ENCODE results near the gene SMURF2. TPM values are rescaled to one million over a fixed set of nuclear protein-coding genes. Genes with fewer than 3 reads are reported as not detected.

Gene SMURF2
- total and polyA plus RNA-seq, 2 donors from 2014 or later = 7.2 to 27.9 TPM

DNA sequence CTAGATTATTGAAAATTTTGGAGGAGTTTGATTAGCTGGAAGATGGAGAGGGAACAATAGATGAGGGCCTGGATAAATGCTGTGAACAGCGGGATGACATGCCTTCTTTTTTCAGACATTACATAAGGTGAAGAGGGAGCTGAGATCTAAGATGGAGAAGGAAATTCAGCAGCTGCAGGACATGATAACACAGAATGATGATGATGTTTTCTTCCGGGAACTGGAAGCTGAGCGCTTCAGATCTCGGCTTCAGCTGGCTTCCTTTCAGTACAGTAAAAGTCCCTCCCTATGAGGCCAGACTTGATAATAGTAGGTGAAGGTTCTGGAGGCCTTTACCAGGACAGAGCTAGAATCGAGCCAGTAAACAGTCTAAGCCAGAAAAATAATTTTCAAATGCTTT, 124.6 kb downstream of the SMURF2 start:
- no peak for FAIRE-seq
- no peaks in the 10 kb centered on the region for H3K9me3 ChIP-seq (ENCODE audit: control insufficient read depth in 2 of 3, insufficient read depth in 1 of 3, low read length in 3 of 3)
- no peaks in the 10 kb centered on the region for H3K4me1 ChIP-seq (ENCODE audit: control insufficient read depth in 2 of 3, insufficient read depth in 2 of 3, low read depth in 1 of 3, low read length in 3 of 3)
- intact Hi-C loops (cut with DNase I) = no loop called here
- H3K27me3 ChIP-seq (ENCODE audit: control insufficient read depth, insufficient read depth, low read length) = no peaks in the 10 kb centered on the region
- H3K4me3 ChIP-seq (ENCODE audit: low read length in 3 of 3) = no peak overlapping the region
- H3K27ac ChIP-seq (ENCODE audit: low read depth in 2 of 2, low read length in 2 of 2) = no peak overlapping the region
- TF ChIP-seq, protein P1, sequence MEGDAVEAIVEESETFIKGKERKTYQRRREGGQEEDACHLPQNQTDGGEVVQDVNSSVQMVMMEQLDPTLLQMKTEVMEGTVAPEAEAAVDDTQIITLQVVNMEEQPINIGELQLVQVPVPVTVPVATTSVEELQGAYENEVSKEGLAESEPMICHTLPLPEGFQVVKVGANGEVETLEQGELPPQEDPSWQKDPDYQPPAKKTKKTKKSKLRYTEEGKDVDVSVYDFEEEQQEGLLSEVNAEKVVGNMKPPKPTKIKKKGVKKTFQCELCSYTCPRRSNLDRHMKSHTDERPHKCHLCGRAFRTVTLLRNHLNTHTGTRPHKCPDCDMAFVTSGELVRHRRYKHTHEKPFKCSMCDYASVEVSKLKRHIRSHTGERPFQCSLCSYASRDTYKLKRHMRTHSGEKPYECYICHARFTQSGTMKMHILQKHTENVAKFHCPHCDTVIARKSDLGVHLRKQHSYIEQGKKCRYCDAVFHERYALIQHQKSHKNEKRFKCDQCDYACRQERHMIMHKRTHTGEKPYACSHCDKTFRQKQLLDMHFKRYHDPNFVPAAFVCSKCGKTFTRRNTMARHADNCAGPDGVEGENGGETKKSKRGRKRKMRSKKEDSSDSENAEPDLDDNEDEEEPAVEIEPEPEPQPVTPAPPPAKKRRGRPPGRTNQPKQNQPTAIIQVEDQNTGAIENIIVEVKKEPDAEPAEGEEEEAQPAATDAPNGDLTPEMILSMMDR (IDR thresholded peaks at IDR 0.05; ENCODE audit: borderline replicate concordance, extremely low read depth, insufficient read depth) = no peak
- H3K36me3 ChIP-seq (ENCODE audit: control insufficient read depth in 2 of 3, insufficient read depth in 3 of 3, low read length in 3 of 3) = peaks cover 11 to 33% (median 28%) of the 10 kb centered on the region in 3 donors
- no peak overlapping the region for H3K9ac ChIP-seq (ENCODE audit: low read length in 3 of 3)
- no peak for DNase-seq

DNA sequence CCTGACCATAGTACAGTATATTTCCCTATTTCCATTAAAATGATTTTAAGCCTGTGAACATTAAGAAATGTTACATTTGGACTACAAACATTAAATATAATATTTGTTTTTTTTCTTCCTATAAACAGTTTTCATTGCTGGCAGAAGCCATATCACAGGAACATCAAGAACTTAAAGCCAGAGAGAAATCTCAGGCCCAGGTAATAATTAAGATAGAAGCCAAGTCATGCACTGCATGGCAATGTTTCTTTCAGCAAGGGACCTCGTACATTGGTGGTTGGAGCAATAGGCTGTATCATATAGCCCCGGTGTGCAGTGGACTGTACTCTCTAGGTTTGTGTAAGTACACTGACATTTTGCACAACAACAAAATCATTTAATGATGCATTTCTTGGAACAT, 125.2 kb downstream of the SMURF2 start:
- TF ChIP-seq, protein P1 (IDR thresholded peaks at IDR 0.05; ENCODE audit: borderline replicate concordance, extremely low read depth, insufficient read depth) = no peak
- Histone ChIP-seq H3K27me3 (ENCODE audit: control insufficient read depth, insufficient read depth, low read length) (no peaks in the 10 kb centered on the region), H3K36me3 (ENCODE audit: control insufficient read depth in 2 of 3, insufficient read depth in 3 of 3, low read length in 3 of 3) (peaks cover 12 to 39% (median 32%) of the 10 kb centered on the region in 3 donors), H3K9ac (ENCODE audit: low read length in 3 of 3) (no peak overlapping the region), H3K27ac (ENCODE audit: low read depth in 2 of 2, low read length in 2 of 2) (no peak overlapping the region), H3K9me3 (ENCODE audit: control insufficient read depth in 2 of 3, insufficient read depth in 1 of 3, low read length in 3 of 3) (no peaks in the 10 kb centered on the region), H3K4me3 (ENCODE audit: low read length in 3 of 3) (no peak overlapping the region), H3K4me1 (ENCODE audit: control insufficient read depth in 2 of 3, insufficient read depth in 2 of 3, low read depth in 1 of 3, low read length in 3 of 3) (no peaks in the 10 kb centered on the region)
- FAIRE-seq = no peak
- DNase-seq = no peak
- intact Hi-C loops (cut with DNase I) = no loop called here

DNA sequence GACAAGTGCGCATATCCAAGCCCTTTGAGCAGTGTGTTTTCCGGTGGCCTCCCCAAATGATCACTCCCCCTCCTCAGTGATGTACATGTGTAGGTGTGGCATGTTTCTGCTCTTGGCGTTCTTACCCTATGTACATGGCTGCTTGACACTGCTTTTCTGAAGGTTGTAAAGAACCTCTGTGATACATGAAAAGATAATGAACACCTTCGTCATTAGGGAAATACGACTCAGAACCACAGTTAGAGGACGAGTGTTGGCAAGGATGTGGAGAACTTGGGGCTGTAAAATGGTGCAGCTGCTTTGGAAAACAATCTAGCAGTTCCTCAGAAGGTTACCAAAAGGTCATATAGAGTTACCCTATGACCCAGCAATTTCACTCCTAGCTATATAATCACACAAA, 126.8 kb downstream of the SMURF2 start:
- Histone ChIP-seq H3K4me3 (ENCODE audit: low read length in 3 of 3) (no peak overlapping the region), H3K9me3 (ENCODE audit: control insufficient read depth in 2 of 3, insufficient read depth in 1 of 3, low read length in 3 of 3) (no peaks in the 10 kb centered on the region), H3K4me1 (ENCODE audit: control insufficient read depth in 2 of 3, insufficient read depth in 2 of 3, low read depth in 1 of 3, low read length in 3 of 3) (no peaks in the 10 kb centered on the region), H3K9ac (ENCODE audit: low read length in 3 of 3) (no peak overlapping the region), H3K36me3 (ENCODE audit: control insufficient read depth in 2 of 3, insufficient read depth in 3 of 3, low read length in 3 of 3) (peaks cover 12 to 52% (median 40%) of the 10 kb centered on the region in 3 donors), H3K27ac (ENCODE audit: low read depth in 2 of 2, low read length in 2 of 2) (no peak overlapping the region), H3K27me3 (ENCODE audit: control insufficient read depth, insufficient read depth, low read length) (no peaks in the 10 kb centered on the region)
- no peak for FAIRE-seq
- intact Hi-C loops (cut with DNase I) = no loop called here
- TF ChIP-seq, protein P1 (IDR thresholded peaks at IDR 0.05; ENCODE audit: borderline replicate concordance, extremely low read depth, insufficient read depth) = no peak
- no peak for DNase-seq

DNA sequence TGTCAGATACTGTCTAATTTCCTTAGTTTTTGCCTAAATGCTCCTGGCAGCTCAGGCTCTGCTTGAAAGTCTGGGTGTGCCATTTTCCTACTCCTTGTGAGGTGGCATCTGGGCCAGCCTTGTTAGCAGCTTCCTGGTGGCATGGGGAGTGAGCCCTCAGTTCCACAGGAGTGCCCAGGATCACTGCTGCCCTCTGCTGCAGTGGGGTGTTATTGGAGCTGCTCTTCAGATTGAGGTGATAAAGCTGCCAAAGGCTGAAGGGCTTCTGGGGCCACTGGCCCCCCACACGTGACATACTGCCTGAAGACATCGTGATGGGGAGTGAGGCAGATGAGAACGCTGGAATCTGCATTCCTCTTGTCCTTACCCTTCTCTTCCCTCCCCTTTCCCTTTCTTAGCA, 127.9 kb downstream of the SMURF2 start:
- Histone ChIP-seq H3K27me3 (ENCODE audit: control insufficient read depth, insufficient read depth, low read length) (no peaks in the 10 kb centered on the region), H3K4me3 (ENCODE audit: low read length in 3 of 3) (no peak overlapping the region), H3K9me3 (ENCODE audit: control insufficient read depth in 2 of 3, insufficient read depth in 1 of 3, low read length in 3 of 3) (no peaks in the 10 kb centered on the region), H3K27ac (ENCODE audit: low read depth in 2 of 2, low read length in 2 of 2) (no peak overlapping the region), H3K36me3 (ENCODE audit: control insufficient read depth in 2 of 3, insufficient read depth in 3 of 3, low read length in 3 of 3) (peaks cover 9 to 62% (median 45%) of the 10 kb centered on the region in 3 donors), H3K9ac (ENCODE audit: low read length in 3 of 3) (no peak overlapping the region), H3K4me1 (ENCODE audit: control insufficient read depth in 2 of 3, insufficient read depth in 2 of 3, low read depth in 1 of 3, low read length in 3 of 3) (no peaks in the 10 kb centered on the region)
- intact Hi-C loops (cut with DNase I) = no loop called here
- DNase-seq = no peak
- TF ChIP-seq, protein P1 (IDR thresholded peaks at IDR 0.05; ENCODE audit: borderline replicate concordance, extremely low read depth, insufficient read depth) = peak; percentile 8
- no peak for FAIRE-seq
